Smooth muscle cell of bladder (primary cell): ENCODE measurements around the gene SLC25A4. TPM values are rescaled to one million over a fixed set of nuclear protein-coding genes. Genes with fewer than 3 reads are reported as not detected.

ENCODE experiments used
- total RNA-seq: library from RNA; depleted of rRNA; stranded (reverse); fragments of >200 nt; gene quantifications from 2 replicates; pipeline ENCODE4 v1.2.3, GENCODE V29; 2014

SLC25A4 gene
- total RNA-seq, result 4.1 and 10.5 TPM in 2 replicates

GRCh38 chr4:185142912-185143600 lies at the start of gene SLC25A4:
Gene SLC25A4 (plus strand): TSS chr4:185143266. CDS start chr4:185143373, 107 bp downstream.

Other genes starting within 250 kb of the SLC25A4 start
- gene HELT, start 124.8 kb upstream of the SLC25A4 start, total RNA-seq, result not detected in 2 replicates
- gene CFAP97, start 60.7 kb downstream of the SLC25A4 start, total RNA-seq, result 30.9 and 39.4 TPM in 2 replicates
- gene SNX25, start 66.3 kb downstream of the SLC25A4 start, total RNA-seq, result 26.9 and 63.8 TPM in 2 replicates